Lower leg skin (tissue), 3 donors: ENCODE results near the gene AKR7A2.

ENCODE experiments used
- POLR2A ChIP-seq, 2 donors: fragments of 450-650 bp; IDR thresholded peaks; one replicate each; pipeline ENCODE4 v1.6.1; 2016 to 2017; ENCODE audit warnings: antibody characterized with exemption in 2 of 2, mild to moderate bottlenecking in 1 of 2, moderate library complexity in 1 of 2
- TF ChIP-seq, protein P1 (sequence below), 3 donors: fragments of 450-650 bp; IDR thresholded peaks; one replicate each; pipeline ENCODE4 v1.5.1; 2016; ENCODE audit warnings: antibody characterized with exemption in 3 of 3, mild to moderate bottlenecking in 3 of 3, moderate library complexity in 2 of 3

DNA sequence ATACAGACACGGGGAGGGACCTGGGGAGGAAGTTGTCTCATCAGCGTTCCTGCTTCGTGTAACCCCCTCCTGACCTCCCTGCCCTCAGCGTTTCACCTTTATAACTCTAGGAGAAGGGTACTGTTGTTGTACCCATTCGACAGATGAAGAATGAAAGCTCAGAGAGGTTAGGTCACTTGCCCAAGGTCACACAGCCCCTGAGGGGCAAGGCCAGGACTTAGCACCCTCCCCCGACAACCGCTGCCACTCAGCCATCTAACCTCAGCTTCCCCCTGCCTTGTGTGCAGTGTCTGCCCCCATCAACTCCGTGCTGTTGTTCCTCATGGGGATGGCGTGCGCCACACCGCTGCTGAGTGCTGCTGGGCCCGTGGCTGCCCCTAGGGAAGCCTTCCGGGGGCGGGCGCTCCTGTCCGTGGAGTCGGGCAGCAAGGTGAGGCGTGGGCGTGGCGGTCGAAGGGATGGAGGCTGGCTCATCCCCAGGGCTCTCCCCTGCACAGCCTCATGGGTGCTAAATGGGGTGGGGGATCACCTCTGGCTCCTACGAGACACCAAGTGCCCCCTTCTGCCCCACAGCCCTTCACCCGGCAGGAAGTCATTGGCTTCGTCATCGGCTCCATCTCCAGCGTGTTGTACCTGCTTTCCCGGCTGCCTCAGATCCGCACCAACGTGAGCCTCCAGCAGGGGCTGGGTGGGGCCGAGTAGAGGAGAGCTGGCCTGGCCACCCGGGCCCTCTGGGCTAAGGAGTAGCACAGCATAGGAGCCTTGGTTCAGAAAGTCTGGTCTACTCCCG, 14.2 kb upstream of the AKR7A2 start:
- TF ChIP-seq, protein P1, sequence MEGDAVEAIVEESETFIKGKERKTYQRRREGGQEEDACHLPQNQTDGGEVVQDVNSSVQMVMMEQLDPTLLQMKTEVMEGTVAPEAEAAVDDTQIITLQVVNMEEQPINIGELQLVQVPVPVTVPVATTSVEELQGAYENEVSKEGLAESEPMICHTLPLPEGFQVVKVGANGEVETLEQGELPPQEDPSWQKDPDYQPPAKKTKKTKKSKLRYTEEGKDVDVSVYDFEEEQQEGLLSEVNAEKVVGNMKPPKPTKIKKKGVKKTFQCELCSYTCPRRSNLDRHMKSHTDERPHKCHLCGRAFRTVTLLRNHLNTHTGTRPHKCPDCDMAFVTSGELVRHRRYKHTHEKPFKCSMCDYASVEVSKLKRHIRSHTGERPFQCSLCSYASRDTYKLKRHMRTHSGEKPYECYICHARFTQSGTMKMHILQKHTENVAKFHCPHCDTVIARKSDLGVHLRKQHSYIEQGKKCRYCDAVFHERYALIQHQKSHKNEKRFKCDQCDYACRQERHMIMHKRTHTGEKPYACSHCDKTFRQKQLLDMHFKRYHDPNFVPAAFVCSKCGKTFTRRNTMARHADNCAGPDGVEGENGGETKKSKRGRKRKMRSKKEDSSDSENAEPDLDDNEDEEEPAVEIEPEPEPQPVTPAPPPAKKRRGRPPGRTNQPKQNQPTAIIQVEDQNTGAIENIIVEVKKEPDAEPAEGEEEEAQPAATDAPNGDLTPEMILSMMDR (IDR thresholded peaks at IDR 0.05), result no peak
- TF ChIP-seq POLR2A (IDR thresholded peaks at IDR 0.05), result no peak
